ENCODE results near the gene ZNF217. TPM values are rescaled to one million over a fixed set of nuclear protein-coding genes. Genes with fewer than 3 reads are reported as not detected.
"Not testable (repeated sequence)": the region's sequence is repeated elsewhere in the genome, so short reads cannot be mapped to it uniquely, and the experiment has no call there.

The ZNF217 gene
- total RNA-seq, 4 donors from 2014 or later, result 37.8 to 67.6 (median 50.5) TPM

DNA sequence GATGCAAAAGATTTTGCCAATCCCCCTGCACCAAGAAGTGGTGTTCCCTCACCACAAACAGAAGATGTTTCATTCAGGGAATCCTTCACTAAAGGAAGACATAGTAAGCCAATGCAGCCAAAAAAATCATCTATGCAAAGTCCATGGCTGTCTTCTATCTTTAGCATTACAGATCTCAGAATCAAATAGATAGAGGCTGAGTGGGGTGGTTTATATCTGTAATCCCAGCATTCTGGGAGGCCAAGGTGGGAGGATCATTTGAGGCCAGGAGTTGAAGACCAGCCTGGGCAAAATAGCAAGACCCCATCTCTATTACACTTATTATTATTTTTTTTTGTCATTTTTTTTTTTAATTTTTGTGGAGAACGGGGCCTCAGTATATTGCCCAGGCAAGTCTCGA, 32.9 kb upstream of the ZNF217 start:
- no peak for TF ChIP-seq POLR2A (IDR thresholded peaks at IDR 0.05)
- TF ChIP-seq, protein P1, sequence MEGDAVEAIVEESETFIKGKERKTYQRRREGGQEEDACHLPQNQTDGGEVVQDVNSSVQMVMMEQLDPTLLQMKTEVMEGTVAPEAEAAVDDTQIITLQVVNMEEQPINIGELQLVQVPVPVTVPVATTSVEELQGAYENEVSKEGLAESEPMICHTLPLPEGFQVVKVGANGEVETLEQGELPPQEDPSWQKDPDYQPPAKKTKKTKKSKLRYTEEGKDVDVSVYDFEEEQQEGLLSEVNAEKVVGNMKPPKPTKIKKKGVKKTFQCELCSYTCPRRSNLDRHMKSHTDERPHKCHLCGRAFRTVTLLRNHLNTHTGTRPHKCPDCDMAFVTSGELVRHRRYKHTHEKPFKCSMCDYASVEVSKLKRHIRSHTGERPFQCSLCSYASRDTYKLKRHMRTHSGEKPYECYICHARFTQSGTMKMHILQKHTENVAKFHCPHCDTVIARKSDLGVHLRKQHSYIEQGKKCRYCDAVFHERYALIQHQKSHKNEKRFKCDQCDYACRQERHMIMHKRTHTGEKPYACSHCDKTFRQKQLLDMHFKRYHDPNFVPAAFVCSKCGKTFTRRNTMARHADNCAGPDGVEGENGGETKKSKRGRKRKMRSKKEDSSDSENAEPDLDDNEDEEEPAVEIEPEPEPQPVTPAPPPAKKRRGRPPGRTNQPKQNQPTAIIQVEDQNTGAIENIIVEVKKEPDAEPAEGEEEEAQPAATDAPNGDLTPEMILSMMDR (IDR thresholded peaks at IDR 0.05), result no peak
- intact Hi-C loops (cut with DNase I; ENCODE audit: low total_unique reads), result no loop called here
- 97 to 98% methylated on average over 2 of the region's 2 CpGs for WGBS, 2 donors
- no peak overlapping the region for H3K4me3 ChIP-seq (ENCODE audit: low read depth, poor library complexity, severe bottlenecking)
- no peak for DNase-seq (ENCODE audit: low spot score in 2 of 2)

DNA sequence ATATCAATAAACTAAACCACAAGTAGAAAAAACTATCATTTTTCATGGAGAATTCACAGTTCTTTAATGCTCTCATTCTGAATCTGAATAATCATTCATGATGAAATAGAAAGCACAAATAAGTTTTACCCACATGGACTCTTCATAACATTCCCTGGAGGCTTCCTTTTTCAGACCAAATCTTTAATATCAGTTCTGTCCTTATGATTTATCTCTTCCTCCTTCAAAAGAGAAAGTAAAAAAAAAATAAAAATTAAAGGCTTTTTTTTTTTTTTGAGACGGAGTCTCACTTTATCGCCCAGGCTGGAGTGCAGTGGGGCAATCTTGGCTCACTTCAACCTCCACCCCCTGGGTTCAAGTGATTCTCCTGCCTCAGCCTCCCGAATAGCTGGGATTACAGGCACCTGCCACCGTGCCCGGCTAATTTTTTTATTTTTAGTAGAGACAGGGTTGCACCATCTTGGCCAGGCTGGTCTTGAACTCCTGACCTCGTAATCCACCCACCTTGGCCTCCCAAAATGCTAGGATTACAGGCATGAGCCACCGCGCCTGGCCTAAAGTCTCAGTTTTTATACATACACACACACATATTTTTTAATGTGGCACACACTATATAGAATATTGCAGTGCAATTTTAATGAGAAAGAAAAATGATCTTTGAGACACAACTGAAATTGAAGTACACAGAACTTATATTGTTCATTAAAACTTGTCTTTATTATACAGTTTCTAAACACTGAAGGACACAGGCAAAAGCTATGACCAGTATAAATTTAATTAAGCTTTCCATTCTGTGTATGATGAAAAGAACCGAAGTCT, 31.9 kb upstream of the ZNF217 start:
- no peak for TF ChIP-seq POLR2A (IDR thresholded peaks at IDR 0.05)
- TF ChIP-seq, protein P1 (IDR thresholded peaks at IDR 0.05), result no peak
- intact Hi-C loops (cut with DNase I; ENCODE audit: low total_unique reads), result no loop called here

DNA sequence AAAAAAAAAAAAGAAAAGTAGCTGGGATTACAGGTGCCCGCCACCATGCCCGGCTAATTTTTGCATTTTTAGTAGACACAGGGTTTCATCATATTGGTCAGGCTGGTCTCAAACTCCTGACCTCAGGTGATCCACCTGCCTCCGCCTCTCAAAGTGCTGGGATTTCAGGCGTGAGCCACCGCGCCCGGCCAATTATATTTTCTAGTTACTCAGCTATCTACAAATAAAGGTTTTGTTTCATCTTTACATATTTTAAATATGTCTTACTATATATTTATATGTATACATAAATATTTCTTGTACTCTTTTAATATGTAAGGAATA, 31.2 kb upstream of the ZNF217 start:
- WGBS, 2 donors, result 67 to 68% methylated on average over 7 of the region's 7 CpGs
- intact Hi-C loops (cut with DNase I; ENCODE audit: low total_unique reads); DNase-seq (ENCODE audit: low spot score in 2 of 2); H3K4me3 ChIP-seq (ENCODE audit: low read depth, poor library complexity, severe bottlenecking): not testable (repeated sequence)

More for the DNA sequence above, 31.9 kb upstream of the ZNF217 start:
- 82 to 85% methylated on average over 9 of the region's 9 CpGs for WGBS, 2 donors
- no peak for DNase-seq (ENCODE audit: low spot score in 2 of 2)
- no peak overlapping the region for H3K4me3 ChIP-seq (ENCODE audit: low read depth, poor library complexity, severe bottlenecking)

DNA sequence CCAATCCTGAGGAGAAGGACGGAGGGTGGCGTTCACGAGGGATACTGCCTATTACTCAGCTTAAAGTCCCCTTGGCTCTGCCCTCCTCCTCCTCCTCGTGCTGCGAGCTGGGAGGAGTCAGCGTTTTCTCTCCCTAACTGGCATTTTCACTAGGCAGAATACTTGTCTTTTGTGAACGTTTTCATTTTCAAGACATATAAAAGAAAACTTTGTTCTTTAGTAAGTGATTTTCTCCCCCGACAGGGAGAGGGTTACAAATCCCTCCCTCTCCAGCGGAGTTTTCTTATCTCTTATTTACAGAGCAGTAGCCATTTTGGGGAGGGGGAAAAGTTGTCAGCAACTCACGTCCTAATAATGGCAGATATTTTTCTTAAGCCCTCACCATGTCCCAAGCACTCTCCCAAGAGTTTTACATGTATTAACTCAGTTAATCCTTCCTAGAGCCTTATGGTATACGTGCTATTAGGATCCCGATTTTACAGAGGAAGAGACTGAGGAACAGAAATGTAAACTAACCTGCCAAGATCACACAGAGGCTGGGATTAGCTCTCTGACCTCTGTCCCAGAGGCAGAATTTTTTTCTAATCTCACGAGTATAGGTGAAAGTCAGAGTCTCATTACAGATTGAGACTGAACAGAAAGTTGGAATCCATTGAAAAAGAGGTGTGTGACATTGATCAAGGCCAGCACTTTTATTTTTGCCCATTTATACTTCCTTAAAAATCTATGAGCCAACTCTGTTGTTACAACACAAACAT, 30.0 kb upstream of the ZNF217 start:
- DNase-seq (ENCODE audit: low spot score in 2 of 2), result peak; percentile 82 to 93
- 0 to 1% methylated on average over 13 of the region's 13 CpGs for WGBS, 2 donors
- H3K4me3 ChIP-seq (ENCODE audit: low read depth, poor library complexity, severe bottlenecking), result no peak overlapping the region
- intact Hi-C loops (cut with DNase I; ENCODE audit: low total_unique reads), result no loop called here
- TF ChIP-seq POLR2A (IDR thresholded peaks at IDR 0.05), result no peak
- TF ChIP-seq, protein P1 (IDR thresholded peaks at IDR 0.05), result no peak

DNA sequence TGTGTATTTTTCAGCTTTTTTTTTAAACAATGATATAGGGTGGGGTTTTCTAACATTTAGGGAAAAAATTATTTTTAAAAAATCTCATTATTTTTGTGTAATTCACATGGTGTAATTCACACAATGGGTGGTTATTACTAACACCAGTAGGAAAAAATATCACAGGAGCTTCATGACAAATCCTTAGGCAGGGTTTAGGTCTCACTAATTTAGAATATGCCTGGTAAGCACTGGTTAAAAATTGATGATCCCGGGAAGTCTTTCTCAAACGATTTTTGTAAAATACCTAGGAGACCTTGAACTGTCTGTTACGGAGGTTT, 29.5 kb upstream of the ZNF217 start:
- intact Hi-C loops (cut with DNase I; ENCODE audit: low total_unique reads), result no loop called here
- TF ChIP-seq, protein P1 (IDR thresholded peaks at IDR 0.05), result no peak
- no peak for TF ChIP-seq POLR2A (IDR thresholded peaks at IDR 0.05)
- WGBS, 2 donors, result 0% methylated on average over 3 of the region's 3 CpGs
- H3K4me3 ChIP-seq (ENCODE audit: low read depth, poor library complexity, severe bottlenecking), result no peak overlapping the region
- DNase-seq (ENCODE audit: low spot score in 2 of 2), result no peak

DNA sequence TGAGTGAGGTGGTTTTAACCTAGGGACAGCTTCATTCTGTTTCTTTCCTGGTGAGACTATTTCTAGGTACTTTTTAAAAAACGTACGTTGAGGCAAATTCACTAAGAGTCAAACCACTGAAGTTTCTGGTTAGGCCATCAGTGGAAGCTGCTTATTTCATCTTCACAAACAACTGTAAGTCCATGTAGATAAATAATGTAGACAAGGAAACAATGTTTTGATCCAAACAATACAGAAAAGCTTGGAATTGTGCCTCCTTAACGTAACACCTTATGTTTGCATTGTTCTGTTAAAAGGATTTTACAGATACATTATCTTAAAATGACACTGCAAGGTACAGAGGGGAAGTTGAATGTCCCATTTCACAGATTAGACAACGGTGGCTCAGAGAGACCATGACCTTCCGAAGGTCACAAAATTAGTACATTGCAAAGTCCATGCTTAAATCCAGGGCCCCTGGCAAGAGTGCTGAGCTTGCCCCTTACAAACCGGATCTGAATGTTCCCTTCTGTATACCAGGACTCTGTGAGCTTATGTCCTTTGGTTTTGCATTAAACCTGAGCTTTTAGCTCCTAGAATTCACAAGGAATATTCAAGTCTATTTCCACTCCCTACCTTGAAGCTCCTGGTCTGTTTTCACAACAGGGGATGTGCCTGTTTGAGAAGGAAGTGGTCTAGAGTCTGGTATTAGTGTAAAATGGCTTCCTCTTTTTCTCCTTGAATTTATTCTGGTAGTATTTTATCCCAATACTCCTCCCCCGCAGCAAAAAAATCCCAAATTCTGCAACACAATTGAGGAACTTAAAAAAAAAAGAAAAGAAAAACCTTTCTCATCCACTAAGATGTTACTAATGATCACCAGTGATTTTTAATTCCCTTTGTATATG, 28.9 kb upstream of the ZNF217 start:
- 30 to 35% methylated on average over 7 of the region's 7 CpGs for WGBS, 2 donors

More for the DNA sequence above, 28.9 kb upstream of the ZNF217 start:
- TF ChIP-seq, protein P1 (IDR thresholded peaks at IDR 0.05), result no peak
- no peak for TF ChIP-seq POLR2A (IDR thresholded peaks at IDR 0.05)
- DNase-seq (ENCODE audit: low spot score in 2 of 2), result no peak
- H3K4me3 ChIP-seq (ENCODE audit: low read depth, poor library complexity, severe bottlenecking), result no peak overlapping the region
- intact Hi-C loops (cut with DNase I; ENCODE audit: low total_unique reads), result no loop called here
